Measurements from ENCODE around the gene GPC5.

- TF ChIP-seq SMAD2 (IDR thresholded peaks at IDR 0.05; ENCODE audit: low read depth, low read length) (no peak), REST (IDR thresholded peaks at IDR 0.05; ENCODE audit: borderline replicate concordance) (no peak), REST (CRISPR knock-in tag; IDR thresholded peaks at IDR 0.05; ENCODE audit: low read depth) (no peak), GABPA (tag; conservative IDR thresholded peaks at IDR 0.05; ENCODE audit: low read depth) (no peak), NFXL1 (CRISPR knock-in tag; IDR thresholded peaks at IDR 0.05) (no peak), ZNF12 (CRISPR knock-in tag; IDR thresholded peaks at IDR 0.05) (no peak), ARID2 (IDR thresholded peaks at IDR 0.05) (no peak), HDAC3 (IDR thresholded peaks at IDR 0.05; ENCODE audit: borderline replicate concordance, partially characterized antibody) (no peak), BRD9 (IDR thresholded peaks at IDR 0.05; ENCODE audit: low read depth, partially characterized antibody) (no peak), SP1 (CRISPR knock-in tag; IDR thresholded peaks at IDR 0.05) (no peak), ADNP (tag; IDR thresholded peaks at IDR 0.05) (no peak), DIDO1 (tag; IDR thresholded peaks at IDR 0.05; ENCODE audit: low read depth) (no peak), E2F6 (IDR thresholded peaks at IDR 0.05; ENCODE audit: borderline replicate concordance in 1 of 2, extremely low read depth in 1 of 2, insufficient read depth in 1 of 2, insufficient read length in 1 of 2, low read depth in 1 of 2, low read length in 1 of 2, poor library complexity in 1 of 2, severe bottlenecking in 1 of 2) (no peak)
- TF ChIP-seq, protein P1, sequence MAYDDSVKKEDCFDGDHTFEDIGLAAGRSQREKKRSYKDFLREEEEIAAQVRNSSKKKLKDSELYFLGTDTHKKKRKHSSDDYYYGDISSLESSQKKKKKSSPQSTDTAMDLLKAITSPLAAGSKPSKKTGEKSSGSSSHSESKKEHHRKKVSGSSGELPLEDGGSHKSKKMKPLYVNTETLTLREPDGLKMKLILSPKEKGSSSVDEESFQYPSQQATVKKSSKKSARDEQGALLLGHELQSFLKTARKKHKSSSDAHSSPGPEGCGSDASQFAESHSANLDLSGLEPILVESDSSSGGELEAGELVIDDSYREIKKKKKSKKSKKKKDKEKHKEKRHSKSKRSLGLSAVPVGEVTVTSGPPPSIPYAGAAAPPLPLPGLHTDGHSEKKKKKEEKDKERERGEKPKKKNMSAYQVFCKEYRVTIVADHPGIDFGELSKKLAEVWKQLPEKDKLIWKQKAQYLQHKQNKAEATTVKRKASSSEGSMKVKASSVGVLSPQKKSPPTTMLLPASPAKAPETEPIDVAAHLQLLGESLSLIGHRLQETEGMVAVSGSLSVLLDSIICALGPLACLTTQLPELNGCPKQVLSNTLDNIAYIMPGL (CRISPR knock-in tag; IDR thresholded peaks at IDR 0.05) = no peak
Measured at GRCh38 chr13:91909617-91910016, 511.2 kb downstream of the GPC5 start.
